Measurements from ENCODE around the gene PLEK.

GRCh38 chr2:68387408-68388350, 22.6 kb downstream of the PLEK start:
- TF ChIP-seq CTCF (IDR thresholded peaks at IDR 0.05) (no peak), POLR2A (IDR thresholded peaks at IDR 0.05) (no peak)
